Osteoblast (primary cell): ENCODE results near the gene FOXJ2. TPM values are rescaled to one million over a fixed set of nuclear protein-coding genes. Genes with fewer than 3 reads are reported as not detected.
"Not testable (repeated sequence)": the region's sequence is repeated elsewhere in the genome, so short reads cannot be mapped to it uniquely, and the experiment has no call there.

Experiments used
- DNase-seq: peaks from one replicate; pipeline ENCODE4 v3.0.0; 2011; ENCODE audit warnings: low spot score, mixed read lengths; ENCODE audit not compliant: insufficient read length; ENCODE audit errors: missing footprints
- H2AFZ ChIP-seq: 2 replicates; pipeline ENCODE4 v1.6.0; 2011; ENCODE audit warnings: mild to moderate bottlenecking, low read length
- H3K27ac ChIP-seq: 2 replicates; pipeline ENCODE4 v1.5.1; 2011; ENCODE audit warnings: mild to moderate bottlenecking, low read depth, low read length, moderate library complexity
- H3K27me3 ChIP-seq: 2 replicates; pipeline ENCODE4 v1.6.0; 2012; ENCODE audit warnings: mild to moderate bottlenecking, control low read depth, inconsistent platforms, low read length, moderate library complexity; ENCODE audit not compliant: insufficient read depth
- H3K36me3 ChIP-seq: 2 replicates; pipeline ENCODE4 v1.5.1; 2011; ENCODE audit warnings: mild to moderate bottlenecking, low read length, control low read depth, moderate library complexity; ENCODE audit not compliant: insufficient read depth
- H3K4me1 ChIP-seq: 2 replicates; pipeline ENCODE4 v1.5.1; 2011; ENCODE audit warnings: mild to moderate bottlenecking, low read length, control low read depth, moderate library complexity; ENCODE audit not compliant: insufficient read depth
- H3K4me2 ChIP-seq: 2 replicates; pipeline ENCODE4 v1.6.0; 2011; ENCODE audit warnings: mild to moderate bottlenecking, low read length; ENCODE audit not compliant: insufficient read depth
- H3K4me3 ChIP-seq: fragments of 200-600 bp; sonication (generic); 3 replicates; pipeline ENCODE4 v1.5.1; 2012; ENCODE audit warnings: mild to moderate bottlenecking, low read length, inconsistent platforms; ENCODE audit not compliant: insufficient read depth
- H3K79me2 ChIP-seq: 2 replicates; pipeline ENCODE4 v1.6.0; 2012; ENCODE audit warnings: mild to moderate bottlenecking, low read length, control low read depth, inconsistent platforms; ENCODE audit not compliant: insufficient read depth
- H3K9me3 ChIP-seq: 2 replicates; pipeline ENCODE4 v1.5.1; 2011; ENCODE audit warnings: low read depth, low read length, control low read depth
- H4K20me1 ChIP-seq: 2 replicates; pipeline ENCODE4 v1.6.0; 2012; ENCODE audit warnings: mild to moderate bottlenecking, low read length, control low read depth; ENCODE audit not compliant: insufficient read depth
- total RNA-seq: library from RNA; depleted of rRNA; stranded (reverse); fragments of >200 nt; gene quantifications from 2 replicates; pipeline ENCODE4 v1.2.3, GENCODE V29; 2012
- TF ChIP-seq, protein P1 (sequence below): IDR thresholded peaks from 2 replicates; pipeline ENCODE4 v1.5.1; 2011; ENCODE audit warnings: mild to moderate bottlenecking, low read depth, low read length, moderate library complexity; ENCODE audit errors: extremely low read depth

FOXJ2 gene
- total RNA-seq, 1 donor, result 10.5 TPM

DNA sequence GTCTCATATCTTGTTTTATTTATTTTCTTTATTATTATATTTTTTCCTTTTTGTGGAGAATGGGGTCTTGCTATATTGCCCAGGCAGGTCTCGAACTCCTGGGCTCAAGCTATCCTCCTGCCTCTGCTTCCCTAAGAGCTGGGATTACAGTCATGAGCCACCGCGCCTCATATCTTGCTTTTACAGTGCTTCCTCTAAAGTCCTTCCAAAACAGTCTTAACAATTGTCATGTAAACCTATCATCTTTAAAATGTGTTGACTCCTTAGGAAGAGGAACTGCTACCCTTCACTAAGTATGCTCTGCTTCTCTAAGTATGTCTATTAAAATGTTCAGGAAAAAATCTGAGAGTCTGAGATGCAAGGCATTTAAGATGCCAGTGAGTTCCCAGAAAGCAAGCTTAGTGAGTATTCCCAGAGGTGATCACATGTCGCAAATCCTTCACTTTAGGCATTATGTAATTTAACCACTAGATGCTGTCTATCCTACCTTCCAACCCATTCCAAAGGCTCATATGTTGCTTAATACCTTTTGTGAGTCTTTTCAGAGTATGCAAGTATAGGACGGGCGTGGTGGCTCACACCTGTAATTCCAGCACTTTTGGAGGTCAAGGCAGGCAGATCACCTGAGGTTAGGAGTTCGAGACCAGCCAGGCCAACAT, 19.7 kb upstream of the FOXJ2 start:
- H3K4me3 ChIP-seq, result no peak overlapping the region
- no peaks in the 10 kb centered on the region for H3K36me3 ChIP-seq
- H3K27ac ChIP-seq, result no peak overlapping the region
- peaks cover 17% of the 10 kb centered on the region for H3K27me3 ChIP-seq
- TF ChIP-seq, protein P1, sequence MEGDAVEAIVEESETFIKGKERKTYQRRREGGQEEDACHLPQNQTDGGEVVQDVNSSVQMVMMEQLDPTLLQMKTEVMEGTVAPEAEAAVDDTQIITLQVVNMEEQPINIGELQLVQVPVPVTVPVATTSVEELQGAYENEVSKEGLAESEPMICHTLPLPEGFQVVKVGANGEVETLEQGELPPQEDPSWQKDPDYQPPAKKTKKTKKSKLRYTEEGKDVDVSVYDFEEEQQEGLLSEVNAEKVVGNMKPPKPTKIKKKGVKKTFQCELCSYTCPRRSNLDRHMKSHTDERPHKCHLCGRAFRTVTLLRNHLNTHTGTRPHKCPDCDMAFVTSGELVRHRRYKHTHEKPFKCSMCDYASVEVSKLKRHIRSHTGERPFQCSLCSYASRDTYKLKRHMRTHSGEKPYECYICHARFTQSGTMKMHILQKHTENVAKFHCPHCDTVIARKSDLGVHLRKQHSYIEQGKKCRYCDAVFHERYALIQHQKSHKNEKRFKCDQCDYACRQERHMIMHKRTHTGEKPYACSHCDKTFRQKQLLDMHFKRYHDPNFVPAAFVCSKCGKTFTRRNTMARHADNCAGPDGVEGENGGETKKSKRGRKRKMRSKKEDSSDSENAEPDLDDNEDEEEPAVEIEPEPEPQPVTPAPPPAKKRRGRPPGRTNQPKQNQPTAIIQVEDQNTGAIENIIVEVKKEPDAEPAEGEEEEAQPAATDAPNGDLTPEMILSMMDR, result no peak
- H3K79me2 ChIP-seq, result no peaks in the 10 kb centered on the region
- no peak overlapping the region for H3K4me2 ChIP-seq
- no peak for DNase-seq
- no peaks in the 10 kb centered on the region for H4K20me1 ChIP-seq
- no peaks in the 10 kb centered on the region for H3K4me1 ChIP-seq
- no peaks in the 10 kb centered on the region for H3K9me3 ChIP-seq
- H2AFZ ChIP-seq, result no peak overlapping the region

- Histone ChIP-seq H3K4me3 (no peak overlapping the region), H3K79me2 (no peaks in the 10 kb centered on the region), H2AFZ (no peak overlapping the region), H3K4me2 (no peak overlapping the region), H3K27me3 (peaks cover 31% of the 10 kb centered on the region), H3K4me1 (no peaks in the 10 kb centered on the region), H3K9me3 (no peaks in the 10 kb centered on the region), H4K20me1 (no peaks in the 10 kb centered on the region), H3K27ac (no peak overlapping the region), H3K36me3 (no peaks in the 10 kb centered on the region)
- no peak for DNase-seq
- TF ChIP-seq, protein P1, result no peak
These were observed 17.7 kb upstream of the FOXJ2 start for GRCh38 chr12:8014836-8015235.

DNA sequence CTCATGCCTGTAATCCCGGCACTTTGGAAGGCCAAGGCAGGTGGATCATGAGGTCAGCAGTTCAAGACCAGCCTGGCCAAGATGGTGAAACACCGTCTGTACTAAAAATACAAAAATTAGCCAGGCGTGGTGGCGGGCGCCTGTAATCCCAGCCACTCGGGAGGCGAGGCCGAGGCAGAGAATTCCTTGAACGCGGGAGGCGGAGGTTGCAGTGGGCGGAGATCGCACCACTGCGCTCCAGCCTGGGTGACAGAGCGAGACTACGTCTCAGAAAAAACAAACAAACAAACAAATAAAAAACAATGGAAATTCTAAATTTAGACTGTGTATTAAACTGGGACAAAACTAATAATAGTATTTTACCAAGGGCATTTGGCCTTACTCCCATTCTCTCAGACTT, 14.3 kb upstream of the FOXJ2 start:
- not testable (repeated sequence) for H2AFZ ChIP-seq, H3K79me2 ChIP-seq, H3K4me1 ChIP-seq, H3K36me3 ChIP-seq, H3K9me3 ChIP-seq, DNase-seq, H3K4me3 ChIP-seq, H4K20me1 ChIP-seq, H3K27ac ChIP-seq
- Histone ChIP-seq H3K27me3 (peaks cover 34% of the 10 kb centered on the region), H3K4me2 (peak overlapping the region; percentile 51)

DNA sequence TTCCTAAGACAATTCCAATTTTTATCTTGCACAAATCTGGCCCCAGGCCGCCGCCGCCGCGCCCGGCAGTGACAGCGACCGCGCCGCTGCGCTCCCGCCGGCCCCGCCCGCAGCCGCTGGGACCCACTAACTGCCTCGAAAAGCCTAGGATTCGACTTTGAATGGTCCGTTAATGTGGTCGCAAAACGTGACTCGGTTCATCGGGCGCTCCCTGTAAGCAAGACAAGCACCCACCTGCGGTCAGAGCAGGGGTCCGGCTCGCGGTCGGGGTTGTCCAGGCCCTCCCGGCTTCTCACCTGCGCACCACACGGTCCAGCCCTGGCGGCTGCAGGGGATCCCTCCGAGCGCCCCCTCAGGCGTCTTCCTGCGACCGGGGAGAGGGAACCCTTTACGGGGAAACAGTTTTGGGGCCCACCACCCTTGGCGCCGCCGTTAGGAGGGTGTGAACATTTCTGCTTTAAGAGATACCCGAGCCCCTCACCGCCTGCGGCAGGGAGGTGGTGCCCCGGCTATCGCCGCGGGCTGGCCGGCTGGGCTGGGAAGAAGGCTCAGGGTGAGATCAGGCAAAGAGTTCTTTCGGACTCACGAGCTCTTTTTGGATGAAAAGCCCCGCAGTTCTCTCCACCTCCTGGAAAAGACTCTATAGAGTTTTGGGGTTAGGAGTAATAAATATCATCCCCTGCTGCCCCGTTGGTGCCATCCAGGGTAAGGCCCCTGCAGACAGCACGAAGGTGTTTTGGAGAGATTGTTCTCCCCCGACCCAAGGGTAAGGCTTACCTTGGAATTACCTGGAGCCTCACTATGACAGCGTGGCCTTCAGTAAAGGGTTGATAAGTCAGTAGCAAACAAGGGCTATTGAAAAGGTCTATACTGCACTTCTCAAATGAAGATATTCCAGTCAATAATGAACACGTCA, 13.6 kb upstream of the FOXJ2 start:
- Histone ChIP-seq H3K4me3 (peak overlapping the region; percentile 50), H3K4me1 (no peaks in the 10 kb centered on the region), H3K79me2 (no peaks in the 10 kb centered on the region), H3K9me3 (no peaks in the 10 kb centered on the region), H2AFZ (peak overlapping the region; percentile 22), H3K36me3 (no peaks in the 10 kb centered on the region), H3K27me3 (peaks cover 34% of the 10 kb centered on the region), H4K20me1 (no peaks in the 10 kb centered on the region), H3K27ac (no peak overlapping the region), H3K4me2 (peak overlapping the region; percentile 51)
- peak; percentile 85 for DNase-seq
- TF ChIP-seq, protein P1, result no peak
